Stimulated activated CD4-positive, alpha-beta T cell treated with anti-CD3 and anti-CD28 coated beads, Interleukin-1b, Interleukin-23, amount 100 ng/mL, for 4 hours (primary cell): ENCODE measurements around the gene DCDC2.
"Not testable (repeated sequence)": the region's sequence is repeated elsewhere in the genome, so short reads cannot be mapped to it uniquely, and the experiment has no call there.

Experiments
- DNase-seq, 2 donors: peaks; one replicate each; pipeline ENCODE4 v3.0.0-alpha.2; 2020; ENCODE audit warnings: low read depth in 2 of 2

DCDC2 gene

DNA sequence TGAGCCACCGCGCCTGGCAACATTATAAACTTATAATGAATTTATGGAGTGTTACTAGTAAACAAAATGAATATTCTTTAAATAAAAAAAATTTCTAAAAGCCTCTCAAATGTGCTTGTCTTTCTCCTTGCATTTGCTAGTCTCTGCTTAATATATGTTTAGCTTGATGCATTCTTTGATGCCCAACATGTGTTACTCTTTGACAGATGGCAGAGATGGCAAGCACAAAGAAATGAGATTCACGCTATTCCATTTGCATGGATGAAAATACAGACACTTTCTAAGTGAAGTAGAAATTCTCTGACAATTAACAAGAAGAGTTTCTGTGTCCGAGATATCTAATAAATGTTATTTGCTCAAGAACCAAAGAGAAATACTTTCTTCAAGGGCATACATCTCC is 30.1 kb downstream of the DCDC2 start:
- DNase-seq, result no peak

DNA sequence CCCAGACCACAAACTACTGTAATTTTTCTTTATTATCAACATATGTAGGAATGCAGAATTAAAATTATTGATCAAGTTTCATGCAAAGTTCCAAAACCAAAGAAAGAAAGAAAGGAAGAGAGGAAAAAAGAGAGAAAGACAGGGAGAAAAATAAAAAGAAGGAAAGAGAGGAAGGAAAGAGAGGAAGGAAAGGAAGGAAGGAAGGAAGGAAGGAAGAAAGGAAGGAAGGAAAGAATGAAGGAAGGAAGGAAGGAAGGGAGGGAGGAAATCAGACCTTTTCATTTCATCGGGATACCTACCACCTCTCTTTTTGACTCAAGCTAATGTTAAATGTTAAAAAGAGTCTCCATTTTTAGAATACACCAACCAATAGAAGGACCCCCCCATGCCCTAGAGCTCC is 31.9 kb downstream of the DCDC2 start:
- no peak for DNase-seq

DNA sequence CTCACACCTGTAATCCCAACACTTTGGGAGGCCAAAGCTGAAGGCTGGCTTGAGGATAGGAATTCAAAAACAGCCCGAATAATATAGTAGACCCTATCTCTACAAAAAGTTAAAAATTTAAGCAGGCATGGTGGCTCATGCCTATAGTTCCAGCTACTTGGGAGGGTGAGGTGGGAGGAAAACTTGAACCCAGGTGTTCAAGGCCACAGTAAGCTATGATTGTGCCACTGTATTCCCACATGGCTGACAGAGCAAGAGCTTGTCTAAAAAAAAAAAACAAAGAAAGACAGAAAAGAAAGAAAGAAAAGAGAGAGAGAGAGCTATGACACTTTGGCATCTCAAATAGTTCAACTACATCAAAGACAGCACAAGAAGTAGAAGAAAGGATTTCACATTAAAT is 33.2 kb downstream of the DCDC2 start:
- DNase-seq, result no peak

DNA sequence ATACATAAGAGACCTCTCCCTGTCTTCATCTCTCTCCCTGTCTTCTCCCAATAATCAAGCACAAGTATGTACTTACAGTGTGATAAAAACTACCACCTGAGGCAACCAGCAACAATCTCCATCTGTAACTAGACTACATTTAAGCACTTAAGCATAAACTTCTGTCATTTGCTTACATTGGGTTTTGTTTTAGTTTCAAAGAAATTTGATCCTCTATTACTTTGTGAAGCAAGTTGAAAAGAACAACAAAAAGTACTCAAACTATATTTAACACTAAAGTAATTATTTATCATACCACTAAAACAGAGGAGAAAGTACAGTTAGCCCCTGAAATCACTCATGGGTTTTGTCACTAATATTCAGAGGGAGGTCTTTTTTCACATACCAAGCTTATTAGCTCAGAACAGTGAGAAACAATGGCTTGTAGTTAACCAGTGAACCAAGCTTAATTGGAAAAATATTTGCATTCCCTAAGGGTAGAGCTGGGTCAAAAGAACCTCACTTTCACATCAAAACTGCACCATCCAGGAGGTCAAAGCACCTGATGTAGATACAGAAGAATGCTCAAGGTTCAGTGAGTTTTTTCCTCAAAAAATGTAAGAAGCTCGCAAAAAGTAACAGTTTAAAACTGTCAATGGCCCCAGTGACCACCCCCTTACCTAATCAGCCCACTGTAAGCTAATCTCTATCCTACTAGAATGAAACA is 34.1 kb downstream of the DCDC2 start:
- no peak for DNase-seq

DNA sequence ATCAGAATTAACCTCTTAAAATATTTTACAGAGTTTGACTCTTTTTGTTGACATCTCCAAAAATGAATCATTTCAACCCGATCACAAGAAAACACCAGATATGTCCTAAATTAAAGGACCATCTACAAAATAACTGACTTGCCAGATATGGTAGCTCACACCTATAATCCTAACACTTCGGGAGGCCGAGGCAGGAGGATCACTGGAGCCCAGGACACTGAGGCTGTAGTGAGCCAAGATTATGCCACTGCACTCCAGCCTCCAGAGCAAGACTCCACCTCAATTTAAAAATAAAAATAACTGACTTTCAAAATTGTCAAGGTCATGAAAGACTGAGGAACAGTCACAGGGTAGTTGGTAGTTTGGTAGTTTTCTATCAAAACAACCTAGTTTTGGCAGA is 34.9 kb downstream of the DCDC2 start:
- no peak for DNase-seq

DNA sequence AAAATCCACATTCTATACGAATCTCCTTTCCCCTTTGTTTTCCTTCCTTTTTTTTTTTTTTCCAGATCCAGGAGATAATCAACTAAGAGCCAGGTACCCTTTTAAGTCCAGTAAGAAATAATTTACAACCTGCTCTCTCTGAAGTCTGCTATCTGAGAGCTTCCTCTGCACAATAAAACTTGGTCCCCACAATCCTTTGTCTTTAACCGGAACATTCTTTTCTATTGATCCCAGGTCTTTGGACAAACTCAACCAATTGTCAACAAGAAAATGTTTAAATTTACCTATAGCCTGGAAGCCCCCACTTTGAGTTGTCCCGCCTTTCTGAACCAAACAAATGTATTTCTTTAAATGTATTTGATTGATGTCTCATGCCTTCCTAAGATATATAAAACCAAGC is 35.4 kb downstream of the DCDC2 start:
- not testable (repeated sequence) for DNase-seq

DNA sequence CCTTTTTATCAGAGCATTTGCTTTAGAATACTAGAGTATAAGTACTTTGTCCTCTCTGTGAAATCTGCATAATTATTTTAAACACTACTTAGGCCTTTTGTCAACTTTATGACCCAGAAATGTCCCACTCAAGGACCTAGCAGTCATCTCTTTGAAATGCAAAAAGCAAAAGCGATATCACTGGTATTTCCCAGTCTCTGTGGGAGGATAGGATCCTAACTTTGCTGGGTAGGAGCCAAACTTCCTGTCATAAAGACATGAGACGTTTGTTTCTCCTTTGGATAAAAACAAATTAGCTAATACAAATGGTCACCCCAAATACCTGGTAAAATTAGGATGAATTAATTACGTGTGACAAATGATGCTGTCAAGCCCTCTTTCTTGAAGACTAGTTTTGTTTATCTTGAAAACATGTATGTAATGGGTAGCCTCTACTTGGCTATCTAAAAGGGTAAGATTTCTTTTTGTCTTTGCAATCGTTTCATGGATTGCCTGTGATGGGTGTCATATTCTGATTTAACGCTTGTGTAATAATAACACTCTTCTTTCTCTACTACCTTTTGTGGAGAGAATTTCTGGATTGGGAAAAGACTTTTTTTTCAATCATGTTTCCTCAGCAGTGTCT is 36.2 kb downstream of the DCDC2 start:
- no peak for DNase-seq

DNA sequence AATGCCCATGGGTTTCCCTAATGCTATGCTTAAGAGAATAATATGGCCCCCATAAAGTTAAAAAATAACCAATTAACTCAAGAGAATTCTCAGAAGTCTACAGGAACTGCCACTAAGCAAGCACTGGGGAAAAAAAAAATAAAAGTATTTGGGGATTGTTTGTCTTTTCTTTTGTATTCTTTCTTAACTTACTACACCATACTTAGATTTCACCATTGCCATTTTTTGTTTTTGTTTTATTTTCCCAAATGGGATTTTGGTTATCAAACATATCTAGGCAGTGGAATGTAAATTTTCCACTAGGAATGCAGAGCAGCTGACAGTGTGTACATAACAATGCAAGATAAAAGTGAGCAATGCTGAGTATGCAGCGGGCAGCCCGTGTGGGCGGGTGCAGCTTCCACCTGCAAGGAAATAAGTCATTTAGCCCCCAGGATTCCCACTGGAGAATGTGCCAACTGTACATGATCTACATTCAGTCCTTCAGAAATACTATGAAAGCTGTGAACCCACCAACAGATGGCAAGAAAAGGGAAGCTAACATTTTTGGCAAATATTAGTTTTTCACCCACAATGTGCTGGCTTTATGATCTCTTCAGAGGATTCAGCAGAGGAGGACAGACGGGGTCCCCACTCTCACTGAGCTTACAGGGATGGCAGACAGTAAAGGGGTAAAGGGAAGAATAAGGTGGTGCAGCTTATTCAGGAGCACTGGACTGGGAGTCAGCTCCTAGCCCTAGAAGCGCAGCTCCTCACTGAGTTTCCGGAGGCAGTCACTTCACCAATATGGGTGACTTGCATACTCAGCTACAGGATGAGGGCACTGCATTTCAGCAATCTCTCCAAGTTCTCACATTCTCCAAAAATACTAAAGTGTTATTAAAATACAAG is 44.4 kb downstream of the DCDC2 start:
- DNase-seq, result no peak

DNA sequence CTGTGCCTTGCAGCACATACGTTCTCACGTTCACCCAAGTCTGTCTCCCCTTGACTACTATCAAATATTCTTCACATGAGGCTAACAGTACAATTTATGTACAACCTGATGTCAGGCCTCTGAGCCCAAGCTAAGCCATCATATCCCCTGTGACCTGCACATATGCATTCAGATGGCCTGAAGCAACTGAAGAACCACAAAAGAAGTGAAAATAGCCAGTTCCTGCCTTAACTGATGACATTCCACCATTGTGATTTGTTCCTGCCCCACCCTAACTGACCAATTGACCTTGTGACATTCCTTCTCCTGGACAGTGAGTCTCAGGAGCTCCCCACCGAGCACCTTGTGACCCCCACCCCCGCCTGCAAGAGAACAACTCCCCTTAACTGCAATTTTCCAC is 46.1 kb downstream of the DCDC2 start:
- not testable (repeated sequence) for DNase-seq

DNA sequence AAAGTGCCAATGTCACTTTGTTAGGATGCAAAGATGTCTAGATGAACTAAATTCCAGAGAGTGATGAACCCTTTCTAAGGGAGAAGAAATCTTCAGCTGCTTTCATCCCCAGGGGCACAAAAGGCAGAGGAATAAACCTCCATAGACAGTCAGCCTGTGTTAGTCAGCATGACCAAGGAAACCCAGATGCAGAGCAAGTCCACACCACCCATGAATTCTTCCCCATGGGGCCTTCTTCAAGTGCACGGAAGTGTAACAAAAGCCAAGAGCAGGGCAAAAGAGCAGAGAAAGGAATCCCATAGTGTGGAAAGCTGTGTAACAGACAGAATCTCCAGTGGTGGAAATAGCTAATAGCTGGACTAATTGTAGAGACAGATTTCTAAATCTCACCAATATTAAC is 50.0 kb downstream of the DCDC2 start:
- no peak for DNase-seq

DNA sequence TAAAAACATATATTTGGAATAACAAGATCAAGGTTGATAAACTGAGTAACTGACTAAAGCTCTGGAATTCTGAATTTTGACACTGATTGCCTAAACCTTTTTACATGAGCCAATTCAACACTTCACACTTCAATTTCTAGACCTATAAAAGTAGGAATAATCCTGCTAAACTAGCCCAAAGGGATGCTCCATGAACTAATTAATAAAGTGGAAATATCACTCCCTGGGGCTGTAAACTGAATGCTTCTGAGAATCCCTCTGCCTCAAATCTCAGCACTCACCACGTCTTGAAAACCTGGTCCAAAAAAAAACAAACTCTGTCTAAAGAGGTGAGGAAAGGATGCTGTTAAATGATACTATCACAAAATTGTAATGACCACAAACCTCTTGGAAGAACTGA is 50.9 kb downstream of the DCDC2 start:
- DNase-seq, result no peak

DNA sequence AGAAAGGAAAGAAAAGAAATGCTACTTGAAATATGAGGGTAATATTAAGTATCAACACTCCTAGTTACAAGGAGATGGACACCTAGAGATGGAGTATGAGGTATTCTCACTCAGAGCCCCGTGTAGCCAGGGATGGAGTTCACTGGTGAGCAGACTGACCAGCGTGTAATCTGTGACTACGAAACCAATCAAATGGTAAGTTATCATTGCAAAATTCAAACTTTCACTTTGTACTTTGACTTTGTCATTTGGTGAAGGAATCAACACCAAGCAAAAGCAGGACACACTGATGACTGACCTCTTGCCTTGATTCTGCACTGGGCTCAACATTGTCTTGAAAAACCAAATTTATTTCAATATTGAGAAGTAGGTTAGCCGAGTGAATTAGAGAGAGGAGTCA is 51.8 kb downstream of the DCDC2 start:
- DNase-seq, result no peak

DNA sequence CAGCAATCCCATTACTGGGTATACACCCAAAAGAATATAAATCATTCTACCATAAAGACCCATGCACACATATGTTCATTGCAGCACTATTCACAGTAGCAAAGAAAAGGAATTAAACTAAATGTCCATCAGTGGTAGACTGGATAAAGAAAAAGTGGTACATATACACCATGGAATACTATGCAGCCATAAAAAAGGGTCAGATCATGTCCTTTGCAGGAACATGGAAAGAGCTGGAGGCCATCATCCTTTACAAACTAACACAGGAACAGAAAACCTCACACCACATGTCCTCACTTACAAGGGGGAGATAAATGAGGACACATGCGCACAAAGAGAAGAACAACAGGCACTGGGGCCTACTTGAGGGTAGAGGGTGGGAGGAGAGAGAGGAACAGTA is 60.9 kb downstream of the DCDC2 start:
- DNase-seq, result no peak

DNA sequence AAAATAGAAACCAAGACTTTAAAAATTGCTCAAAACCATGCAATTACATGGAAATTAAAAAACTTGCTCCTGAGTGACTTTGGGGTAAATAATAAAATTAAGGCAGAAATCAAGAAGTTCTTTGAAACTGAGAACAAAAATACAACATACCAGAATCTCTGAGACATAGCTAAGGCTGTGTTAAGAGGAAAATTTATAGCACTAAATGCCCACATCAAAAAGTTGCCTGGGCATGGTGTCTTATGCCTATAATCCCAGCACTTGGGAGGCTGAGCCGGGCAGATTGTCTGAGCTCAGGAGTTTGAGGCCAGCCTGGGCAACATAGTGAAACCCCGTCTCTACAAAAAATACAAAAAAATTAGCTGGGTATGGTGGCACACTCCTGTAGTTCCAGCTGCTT is 64.0 kb downstream of the DCDC2 start:
- not testable (repeated sequence) for DNase-seq

DNA sequence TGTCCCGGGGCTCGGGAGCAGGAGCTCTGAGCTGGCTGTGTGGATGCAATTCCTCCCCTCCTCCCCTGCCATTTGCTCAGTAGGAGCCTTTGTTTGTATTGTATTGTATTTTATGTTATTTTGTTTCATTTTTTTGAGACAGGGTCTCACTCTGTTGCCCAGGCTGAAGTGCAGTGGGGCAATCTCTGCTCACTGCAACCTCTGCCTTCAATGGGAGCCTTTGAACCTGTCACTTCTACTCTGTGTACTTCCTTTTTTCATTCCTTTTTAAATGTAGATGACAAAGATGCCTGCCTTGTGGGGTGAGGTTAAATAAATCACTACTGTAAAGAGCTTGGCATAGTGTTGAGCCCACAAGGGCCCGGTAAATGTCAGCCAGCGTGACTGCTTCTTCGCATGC is 70.6 kb downstream of the DCDC2 start:
- no peak for DNase-seq

DNA sequence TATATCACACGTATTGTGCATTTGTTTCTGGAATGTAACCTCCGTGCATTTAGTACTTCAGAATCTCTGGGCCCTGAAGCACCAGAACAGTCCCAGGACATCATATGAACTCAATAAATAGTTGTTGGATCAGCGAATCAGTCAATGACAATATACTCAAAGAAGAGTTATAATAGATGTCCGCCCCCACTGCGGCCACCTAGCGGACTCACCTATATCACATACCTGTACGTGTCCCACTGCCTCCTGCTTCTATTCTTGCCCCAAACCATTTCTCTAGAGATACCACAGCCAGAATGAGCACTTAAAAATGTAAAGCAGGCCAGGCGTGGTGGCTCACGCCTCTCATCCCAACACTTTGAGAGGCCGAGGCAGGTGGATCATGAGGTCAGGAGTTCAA is 73.9 kb downstream of the DCDC2 start:
- DNase-seq, result no peak

DNA sequence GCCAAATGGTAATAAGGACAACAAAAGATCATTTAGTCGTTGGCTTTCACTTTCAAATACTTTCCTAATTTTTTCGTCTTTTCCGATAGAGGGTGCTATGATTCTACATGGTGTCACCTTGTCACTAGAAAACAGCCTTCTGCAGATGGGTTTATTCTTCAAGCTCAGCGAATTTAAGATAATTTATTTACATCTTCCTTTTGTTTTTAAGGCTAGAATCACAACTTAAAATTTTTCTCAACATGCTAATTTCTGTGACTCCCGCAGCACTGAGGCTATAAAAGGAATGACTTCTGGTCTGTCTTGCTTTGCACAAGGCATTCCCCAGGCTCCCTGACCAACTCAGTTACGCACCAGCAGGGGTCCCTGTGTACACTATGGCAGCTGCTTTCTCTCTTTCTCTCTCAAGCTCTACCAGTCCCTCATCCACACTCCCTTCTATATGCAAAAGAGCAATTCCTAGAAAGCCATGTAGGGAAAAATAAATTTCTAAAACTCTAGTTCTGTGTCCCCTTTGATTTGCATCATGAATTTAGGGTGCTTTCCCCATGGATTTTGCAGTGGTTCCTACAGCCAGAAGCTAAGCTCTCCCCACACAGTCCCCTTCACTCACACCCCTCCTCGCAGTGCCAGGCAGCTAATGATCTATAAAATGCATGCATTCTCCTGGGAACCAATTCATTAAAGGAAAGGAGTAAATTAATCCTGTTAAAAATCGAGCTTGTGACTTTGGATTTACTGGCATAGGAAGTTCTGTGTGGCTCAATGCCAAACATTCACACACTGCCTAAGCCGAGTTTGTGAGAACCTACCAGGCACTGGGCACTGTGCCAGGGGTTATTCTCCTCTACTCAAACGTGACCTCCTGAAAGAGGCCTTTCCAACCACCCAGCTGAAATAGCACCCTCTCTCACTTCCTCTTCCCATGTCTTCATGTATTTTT is 74.5 kb downstream of the DCDC2 start:
- peak in 1 of 2 donors; percentile 6 for DNase-seq

DNA sequence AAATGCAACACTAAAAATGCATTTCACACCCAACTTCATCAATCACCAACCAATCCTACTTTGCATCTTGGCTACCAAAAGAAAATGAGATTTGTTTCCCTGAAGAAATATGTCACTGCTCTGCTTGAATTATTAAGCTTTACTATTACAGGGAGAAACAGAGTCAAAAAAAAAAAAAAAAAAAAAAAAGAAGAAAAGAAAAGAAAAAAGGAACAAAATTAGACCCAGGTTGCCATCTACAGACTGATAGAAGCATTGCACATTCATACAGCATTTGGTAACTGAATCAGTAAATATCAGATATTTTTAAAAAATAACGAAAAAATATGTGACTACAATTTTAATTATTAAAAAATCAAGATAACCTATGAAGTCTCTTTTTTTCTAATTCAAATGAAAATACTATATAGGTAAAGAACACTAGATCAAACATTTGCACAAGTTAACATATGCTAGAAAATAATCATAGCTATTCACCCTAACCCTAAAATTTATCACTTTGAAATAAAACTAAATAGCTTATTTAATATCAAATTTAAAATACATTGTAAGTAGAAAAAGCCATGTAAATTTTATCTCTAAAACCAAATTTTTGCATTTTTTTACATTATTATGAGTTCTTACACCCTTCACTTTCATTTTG is 83.3 kb downstream of the DCDC2 start:
- DNase-seq, result no peak

DNA sequence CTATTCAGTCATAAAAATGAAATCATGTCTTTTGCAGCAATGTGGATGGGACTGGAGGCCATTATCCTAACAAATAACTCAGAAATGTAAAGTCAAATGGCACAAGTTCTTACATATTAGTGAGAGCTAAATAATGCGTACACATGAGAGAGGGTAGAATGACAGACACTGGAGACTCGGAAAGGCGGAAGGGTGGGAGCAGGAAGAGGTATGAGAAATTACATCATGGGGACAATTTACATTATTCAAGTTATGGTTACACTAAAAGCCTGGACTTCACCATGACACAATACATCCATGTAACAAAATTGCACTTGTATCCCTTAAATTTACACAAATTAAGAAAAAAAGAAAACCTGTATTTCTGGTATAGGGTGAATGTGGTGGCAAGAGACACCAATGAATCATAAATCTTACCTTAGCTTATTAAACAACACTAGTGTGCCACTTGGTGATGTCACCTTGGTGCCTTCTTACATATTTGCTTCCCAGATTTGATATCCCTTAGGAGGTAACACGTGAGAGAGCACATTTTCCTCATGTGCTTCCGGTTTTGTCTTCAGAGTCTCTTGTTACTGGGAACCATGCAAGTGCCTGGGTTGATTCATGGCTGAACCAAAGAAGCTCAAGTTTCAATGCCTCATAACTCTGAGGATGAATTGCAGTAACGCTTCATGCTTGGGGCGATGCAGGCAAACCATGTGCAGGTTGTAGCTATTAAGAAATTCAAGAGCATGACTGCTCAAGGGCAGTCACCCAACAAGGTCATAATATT is 84.6 kb downstream of the DCDC2 start:
- DNase-seq, result no peak

DNA sequence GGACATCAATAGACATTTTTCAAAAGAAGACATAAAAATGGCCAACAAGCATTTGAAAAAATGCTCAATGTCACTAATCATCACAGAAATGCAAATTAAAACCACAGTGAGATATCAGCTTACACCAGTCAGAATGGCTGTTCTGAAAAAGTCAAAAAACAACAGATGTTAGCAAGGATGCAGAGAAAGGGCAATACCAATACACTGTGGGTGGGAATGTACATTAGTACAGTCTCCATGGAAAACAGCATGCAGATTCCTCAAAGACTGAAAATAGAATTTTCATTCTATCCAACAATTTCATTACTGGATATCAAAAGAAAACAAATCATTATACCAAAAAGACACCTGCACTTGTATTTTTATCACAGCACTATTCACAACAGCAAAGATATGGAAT is 85.3 kb downstream of the DCDC2 start:
- DNase-seq, result no peak
